GM12864 (cell line): ENCODE measurements around the gene SMARCA4.

Source experiments
- DNase-seq: peaks from one replicate; pipeline ENCODE4 v3.0.0-alpha.2; 2011; ENCODE audit warnings: low read depth
- H3K4me3 ChIP-seq: 2 replicates; pipeline ENCODE4 v1.5.1; 2011; ENCODE audit warnings: mild to moderate bottlenecking, low read depth, low read length, control low read depth
- CTCF ChIP-seq: IDR thresholded peaks from 2 replicates; pipeline ENCODE4 v1.5.1; 2011; ENCODE audit warnings: low read depth, mild to moderate bottlenecking, moderate library complexity, low read length, control low read depth, inconsistent platforms; ENCODE audit errors: missing control alignments

SMARCA4 gene

DNA sequence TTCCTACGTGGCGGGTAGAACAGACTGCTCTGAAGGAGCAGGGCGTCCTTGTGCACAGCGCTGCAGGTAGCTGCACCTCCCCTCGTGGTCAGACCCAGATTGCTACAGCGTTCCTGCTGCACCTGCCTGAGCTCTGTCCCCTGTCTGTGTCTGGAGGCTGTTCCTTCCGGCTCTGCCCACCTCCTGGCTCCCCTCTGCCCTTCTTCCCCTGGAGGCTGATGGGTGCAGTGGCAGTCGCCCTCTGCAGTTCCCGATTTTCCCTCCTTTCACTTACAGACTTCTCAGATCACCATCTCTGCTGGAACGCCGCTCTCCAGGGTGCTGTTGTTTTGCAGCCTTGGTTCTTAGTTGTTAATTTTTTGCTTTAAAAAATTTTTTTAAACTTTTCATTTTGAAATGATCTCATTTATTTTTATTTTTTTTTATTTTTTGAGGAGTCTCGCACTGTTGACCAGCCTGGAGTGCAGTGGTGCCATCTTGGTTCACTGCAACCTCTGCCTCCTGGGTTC, 53.6 kb downstream of the SMARCA4 start:
- DNase-seq = no peak
- H3K4me3 ChIP-seq = no peak overlapping the region
- TF ChIP-seq CTCF = no peak

DNA sequence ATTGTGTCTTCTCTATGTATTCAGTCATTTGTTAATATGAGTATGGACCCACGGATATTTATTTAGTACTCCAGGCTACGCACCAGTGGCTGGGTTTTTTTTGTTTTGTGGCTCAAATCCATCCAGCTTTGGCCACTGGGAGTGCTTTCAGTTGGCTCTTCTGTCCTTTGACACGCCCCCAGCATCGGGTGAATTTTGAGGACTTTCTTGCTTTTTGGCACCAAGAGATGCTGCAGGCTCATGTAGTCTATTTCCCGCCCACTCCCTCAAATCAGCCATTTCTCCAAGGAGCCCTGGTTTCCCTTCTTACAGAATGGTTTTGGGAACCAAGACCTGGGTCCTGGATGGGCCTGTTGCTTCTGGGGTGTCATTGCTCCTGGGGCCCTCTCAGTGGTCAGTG, 55.8 kb downstream of the SMARCA4 start:
- no peak overlapping the region for H3K4me3 ChIP-seq
- TF ChIP-seq CTCF = no peak
- DNase-seq = no peak

GRCh38 chr19:11017275-11018035, 56.6 kb downstream of the SMARCA4 start:
- DNase-seq = no peak
- no peak for TF ChIP-seq CTCF
- H3K4me3 ChIP-seq = no peak overlapping the region

GRCh38 chr19:11018179-11018578, 57.3 kb downstream of the SMARCA4 start:
- TF ChIP-seq CTCF = no peak
- no peak for DNase-seq
- H3K4me3 ChIP-seq = no peak overlapping the region

- no peak overlapping the region for H3K4me3 ChIP-seq
- no peak for DNase-seq
- TF ChIP-seq CTCF = no peak
Observed at GRCh38 chr19:11018763-11019162, 57.9 kb downstream of the SMARCA4 start.

GRCh38 chr19:11019262-11019661, 58.4 kb downstream of the SMARCA4 start:
- no peak overlapping the region for H3K4me3 ChIP-seq
- no peak for TF ChIP-seq CTCF
- DNase-seq = no peak

DNA sequence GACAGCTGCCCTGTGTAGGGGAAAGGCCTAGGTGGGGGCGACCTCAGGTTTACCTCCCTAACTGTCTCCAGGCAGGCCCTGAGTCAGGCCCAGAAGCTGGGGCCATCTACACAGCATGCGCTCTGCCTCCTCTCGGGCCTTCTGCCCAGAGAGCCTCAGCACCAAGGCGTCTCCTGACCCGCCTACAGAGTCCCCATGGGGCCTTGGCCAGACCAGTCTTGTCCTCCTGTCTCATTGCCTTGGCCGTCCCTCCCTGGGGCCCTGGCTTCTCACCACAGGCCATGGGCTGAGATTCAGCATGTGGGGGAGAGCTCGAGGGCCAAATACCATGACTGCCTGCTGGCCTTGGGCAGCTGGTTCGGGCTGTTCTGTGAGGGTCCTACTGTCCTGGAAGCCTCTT, 59.0 kb downstream of the SMARCA4 start:
- H3K4me3 ChIP-seq = no peak overlapping the region
- no peak for DNase-seq
- TF ChIP-seq CTCF = no peak
